CD14-positive monocyte (primary cell): ENCODE results near the gene CFAP299. TPM values are rescaled to one million over a fixed set of nuclear protein-coding genes. Genes with fewer than 3 reads are reported as not detected.

Source experiments
- DNase-seq, 3 donors: peaks; one replicate each; pipeline ENCODE4 v3.0.0-alpha.2; 2011 to 2022
- H2AFZ ChIP-seq: 2 replicates; pipeline ENCODE4 v1.6.0; 2012; ENCODE audit warnings: mild to moderate bottlenecking, low read depth, low read length, inconsistent platforms; ENCODE audit not compliant: insufficient read depth, poor library complexity, severe bottlenecking
- H3K27ac ChIP-seq, 2 donors: 1 replicate in 1 of 2; 2 replicates in 1 of 2; pipeline ENCODE4 v1.5.1; 2012 to 2013; ENCODE audit warnings: low read length in 2 of 2, control low read depth in 1 of 2, inconsistent platforms in 1 of 2, low read depth in 1 of 2, mild to moderate bottlenecking in 1 of 2
- H3K27me3 ChIP-seq, 2 donors: one replicate each; pipeline versions ENCODE4 v1.6.0 to v1.6.1; 2011 to 2013; ENCODE audit warnings: low read length in 2 of 2; ENCODE audit not compliant: control insufficient read depth in 2 of 2, insufficient read depth in 2 of 2
- H3K36me3 ChIP-seq, 2 donors: replicated peaks in 1 of 2; 1 replicate in 1 of 2; 2 replicates in 1 of 2; pipeline versions ENCODE4 v1.5.1 to v1.6.1; 2012 to 2013; ENCODE audit warnings: low read length in 2 of 2, control low read depth in 1 of 2, inconsistent platforms in 1 of 2, mild to moderate bottlenecking in 1 of 2; ENCODE audit not compliant: insufficient read depth in 2 of 2, control insufficient read depth in 1 of 2
- H3K4me1 ChIP-seq, 2 donors: 1 replicate in 1 of 2; 2 replicates in 1 of 2; pipeline versions ENCODE4 v1.5.1 to v1.6.1; 2012 to 2013; ENCODE audit warnings: low read length in 2 of 2, control low read depth in 1 of 2, inconsistent platforms in 1 of 2, mild to moderate bottlenecking in 1 of 2, moderate library complexity in 1 of 2; ENCODE audit not compliant: insufficient read depth in 2 of 2, control insufficient read depth in 1 of 2
- H3K4me2 ChIP-seq: replicated peaks from 2 replicates; pipeline ENCODE3; 2012; ENCODE audit warnings: low read length, moderate library complexity, mild to moderate bottlenecking; ENCODE audit not compliant: poor library complexity, severe bottlenecking; ENCODE audit errors: extremely low read depth
- H3K4me3 ChIP-seq, 3 experiments: fragments of 200-600 bp in 1 of 3; sonication (generic) in 1 of 3; replicated peaks in 1 of 3; 1 replicate in 2 of 3; 2 replicates in 1 of 3; pipeline ENCODE4 v1.5.1; 2011 to 2013; ENCODE audit warnings: low read length in 3 of 3, mild to moderate bottlenecking in 3 of 3, control low read depth in 2 of 3, low read depth in 2 of 3, inconsistent platforms in 1 of 3, moderate library complexity in 1 of 3
- H3K79me2 ChIP-seq: 2 replicates; pipeline ENCODE4 v1.6.0; 2012; ENCODE audit warnings: mild to moderate bottlenecking, control low read depth, inconsistent platforms, low read length, moderate library complexity; ENCODE audit not compliant: insufficient read depth
- H3K9ac ChIP-seq: 2 replicates; pipeline ENCODE4 v1.6.0; 2017; ENCODE audit warnings: low read length, mild to moderate bottlenecking; ENCODE audit not compliant: insufficient read depth, poor library complexity, severe bottlenecking
- H3K9me3 ChIP-seq, 2 donors: replicated peaks in 1 of 2; 1 replicate in 1 of 2; 2 replicates in 1 of 2; pipeline versions ENCODE4 v1.5.1 to v1.6.1; 2012 to 2013; ENCODE audit warnings: low read length in 2 of 2, control low read depth in 1 of 2; ENCODE audit not compliant: control insufficient read depth in 1 of 2, insufficient read depth in 1 of 2
- H4K20me1 ChIP-seq: 2 replicates; pipeline ENCODE4 v1.6.0; 2012; ENCODE audit warnings: mild to moderate bottlenecking, low read length, control low read depth, moderate library complexity; ENCODE audit not compliant: insufficient read depth
- H3K27ac Mint-ChIP-seq, 7 donors: one replicate each; pipeline ENCODE4 v1.8.0; 2020; ENCODE audit warnings: mild to moderate bottlenecking in 7 of 7, mixed read lengths in 7 of 7, moderate library complexity in 6 of 7, inconsistent platforms in 2 of 7
- H3K27me3 Mint-ChIP-seq, 3 donors: one replicate each; pipeline ENCODE4 v1.8.0; 2021 to 2022; ENCODE audit warnings: low read depth in 3 of 3, mild to moderate bottlenecking in 3 of 3, mixed read lengths in 3 of 3, moderate library complexity in 3 of 3, inconsistent platforms in 1 of 3
- H3K36me3 Mint-ChIP-seq, 2 donors: one replicate each; pipeline ENCODE4 v1.8.0; 2020; ENCODE audit warnings: mixed read lengths in 2 of 2, inconsistent platforms in 1 of 2, mild to moderate bottlenecking in 1 of 2
- H3K4me1 Mint-ChIP-seq: one replicate; pipeline ENCODE4 v1.8.0; 2020; ENCODE audit warnings: mild to moderate bottlenecking, mixed read lengths
- H3K4me3 Mint-ChIP-seq, 2 donors: one replicate each; pipeline ENCODE4 v1.8.0; 2020; ENCODE audit warnings: mild to moderate bottlenecking in 2 of 2, mixed read lengths in 2 of 2, moderate library complexity in 1 of 2
- H3K9me3 Mint-ChIP-seq, 7 donors: one replicate each; pipeline ENCODE4 v1.8.0; 2020 to 2022; ENCODE audit warnings: mixed read lengths in 7 of 7, mild to moderate bottlenecking in 6 of 7, moderate library complexity in 6 of 7, inconsistent platforms in 2 of 7
- WGBS: methylation state at CpG from one replicate; pipeline ENCODE4 v1.1.5; 2013; ENCODE audit warnings: missing lambda C conversion rate; ENCODE audit not compliant: insufficient coverage; 5-methylcytosine and 5-hydroxymethylcytosine counted together
- intact Hi-C, 2 donors: fragments of 100-400 bp; cut with micrococcal nuclease; formaldehyde crosslinking; loops; one replicate each; pipeline versions ENCODE4 v1.15.0 to v1.15.1; 2023
- polyA plus RNA-seq, 3 donors: library from polyadenylated mRNA; depleted of rRNA in 1 of 3; unstranded in 2 of 3; stranded (reverse) in 1 of 3; fragments of 300-500 nt in 2 of 3; fragments of >200 nt in 1 of 3; fragmentation: Illumina TruSeq in 2 of 3; gene quantifications; 1 replicate in 2 of 3; 2 replicates in 1 of 3; pipeline ENCODE4 v1.2.3, GENCODE V29; 2012 to 2021
- TF ChIP-seq, protein P1 (sequence below): fragments of 200-600 bp; IDR thresholded peaks from one replicate; pipeline ENCODE4 v1.8.0; 2022; ENCODE audit warnings: antibody characterized with exemption, mild to moderate bottlenecking

The CFAP299 gene
- polyA plus RNA-seq, 3 donors, result not detected

DNA sequence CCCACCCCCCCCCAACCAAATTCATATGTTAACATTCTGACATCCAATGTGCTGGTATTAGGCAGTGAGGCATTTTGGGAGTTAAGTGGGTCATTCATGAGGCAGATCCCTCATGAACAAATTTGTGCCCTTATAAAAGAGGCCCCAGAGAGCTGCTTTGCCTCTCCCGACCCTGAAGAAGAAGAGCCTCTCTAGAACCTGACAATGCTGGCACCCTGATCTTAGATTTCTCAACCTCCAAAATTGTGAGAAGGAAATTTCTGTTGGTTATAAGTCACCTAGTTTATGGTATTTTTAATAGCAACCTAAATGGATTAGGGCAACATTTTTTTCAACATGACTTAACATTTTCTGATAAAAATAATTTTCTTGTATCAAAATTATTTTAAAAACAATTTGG, 296.3 kb downstream of the CFAP299 start:
- H3K4me1 ChIP-seq, result no peaks in the 10 kb centered on the region
- no peaks in the 10 kb centered on the region for H3K4me1 Mint-ChIP-seq

DNA sequence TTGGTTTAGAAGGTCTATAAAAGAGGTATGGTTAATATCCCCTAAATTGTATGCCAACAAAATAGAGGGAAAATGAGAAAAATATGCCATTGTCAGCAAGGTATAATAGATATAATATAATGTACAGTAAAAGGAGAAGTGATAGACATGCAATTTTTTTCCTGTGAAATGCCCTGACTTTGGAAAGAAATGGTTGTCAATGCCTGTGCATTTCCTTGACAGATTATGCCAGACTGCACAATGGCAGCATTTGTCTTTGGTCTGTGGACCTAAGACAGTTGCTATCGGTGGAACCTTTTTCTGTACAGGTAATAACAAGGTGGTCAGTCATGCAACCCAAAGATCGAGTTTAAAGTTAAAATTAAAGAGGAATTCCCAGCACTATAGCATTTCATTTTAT, 301.7 kb downstream of the CFAP299 start:
- H3K4me1 Mint-ChIP-seq, result no peaks in the 10 kb centered on the region
- H3K9me3 Mint-ChIP-seq, result peaks cover 0 to 1% (median 0%) of the 10 kb centered on the region in 7 donors
- Histone ChIP-seq H3K4me1 (no peaks in the 10 kb centered on the region), H3K27ac (no peak overlapping the region), H3K4me3 (no peak overlapping the region), H3K9ac (no peak overlapping the region), H3K9me3 (no peaks in the 10 kb centered on the region), H3K4me2 (no peak overlapping the region), H3K27me3 (no peaks in the 10 kb centered on the region), H2AFZ (no peak overlapping the region), H3K79me2 (no peaks in the 10 kb centered on the region), H3K36me3 (no peaks in the 10 kb centered on the region), H4K20me1 (no peaks in the 10 kb centered on the region)
- H3K36me3 Mint-ChIP-seq, result no peaks in the 10 kb centered on the region
- H3K27ac Mint-ChIP-seq, result no peak overlapping the region
- intact Hi-C loops, result no loop called here
- H3K27me3 Mint-ChIP-seq, result no peaks in the 10 kb centered on the region
- DNase-seq, result no peak
- H3K4me3 Mint-ChIP-seq, result no peak overlapping the region
- TF ChIP-seq, protein P1, sequence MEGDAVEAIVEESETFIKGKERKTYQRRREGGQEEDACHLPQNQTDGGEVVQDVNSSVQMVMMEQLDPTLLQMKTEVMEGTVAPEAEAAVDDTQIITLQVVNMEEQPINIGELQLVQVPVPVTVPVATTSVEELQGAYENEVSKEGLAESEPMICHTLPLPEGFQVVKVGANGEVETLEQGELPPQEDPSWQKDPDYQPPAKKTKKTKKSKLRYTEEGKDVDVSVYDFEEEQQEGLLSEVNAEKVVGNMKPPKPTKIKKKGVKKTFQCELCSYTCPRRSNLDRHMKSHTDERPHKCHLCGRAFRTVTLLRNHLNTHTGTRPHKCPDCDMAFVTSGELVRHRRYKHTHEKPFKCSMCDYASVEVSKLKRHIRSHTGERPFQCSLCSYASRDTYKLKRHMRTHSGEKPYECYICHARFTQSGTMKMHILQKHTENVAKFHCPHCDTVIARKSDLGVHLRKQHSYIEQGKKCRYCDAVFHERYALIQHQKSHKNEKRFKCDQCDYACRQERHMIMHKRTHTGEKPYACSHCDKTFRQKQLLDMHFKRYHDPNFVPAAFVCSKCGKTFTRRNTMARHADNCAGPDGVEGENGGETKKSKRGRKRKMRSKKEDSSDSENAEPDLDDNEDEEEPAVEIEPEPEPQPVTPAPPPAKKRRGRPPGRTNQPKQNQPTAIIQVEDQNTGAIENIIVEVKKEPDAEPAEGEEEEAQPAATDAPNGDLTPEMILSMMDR, result no peak
- WGBS, result no CpG with 5 or more reads among the region's 2 CpGs

More for the DNA sequence above, 296.3 kb downstream of the CFAP299 start:
- TF ChIP-seq, protein P1, result no peak
- no peaks in the 10 kb centered on the region for H3K9me3 ChIP-seq
- no peak overlapping the region for H3K4me3 ChIP-seq
- Mint-ChIP-seq H3K36me3 (no peaks in the 10 kb centered on the region), H3K4me3 (no peak overlapping the region), H3K27ac (no peak overlapping the region), H3K27me3 (peaks cover 0 to 2% (median 0%) of the 10 kb centered on the region in 3 donors), H3K9me3 (no peaks in the 10 kb centered on the region)
- no peak overlapping the region for H3K27ac ChIP-seq
- DNase-seq, result no peak
- H2AFZ ChIP-seq, result no peak overlapping the region
- intact Hi-C loops, result no loop called here
- no peak overlapping the region for H3K4me2 ChIP-seq
- no peaks in the 10 kb centered on the region for H4K20me1 ChIP-seq
- H3K27me3 ChIP-seq, result no peaks in the 10 kb centered on the region
- no CpG with 5 or more reads among the region's 1 CpG for WGBS
- H3K79me2 ChIP-seq, result no peaks in the 10 kb centered on the region
- H3K9ac ChIP-seq, result no peak overlapping the region
- H3K36me3 ChIP-seq, result no peaks in the 10 kb centered on the region
